Keratinocyte (primary cell): ENCODE data around the gene BBS1. TPM values are rescaled to one million over a fixed set of nuclear protein-coding genes. Genes with fewer than 3 reads are reported as not detected.

Source experiments
- DNase-seq: peaks from one replicate; pipeline ENCODE4 v3.0.0-alpha.2; 2011; ENCODE audit warnings: low read depth, missing footprints, low spot score
- FAIRE-seq: peaks from 2 replicates; lab custom pipeline; 2011; peaks lifted over from hg19 to GRCh38; lab: Jason Lieb, UNC
- H2AFZ ChIP-seq: 2 replicates; pipeline ENCODE4 v1.6.0; 2012; ENCODE audit warnings: low read length, control low read depth, inconsistent platforms; ENCODE audit not compliant: control insufficient read depth
- H3K27ac ChIP-seq: 2 replicates; pipeline ENCODE4 v1.5.1; 2011; ENCODE audit warnings: low read length; ENCODE audit not compliant: control insufficient read depth, insufficient read depth
- H3K27me3 ChIP-seq: 3 replicates; pipeline ENCODE4 v1.6.0; 2011; ENCODE audit warnings: low read length; ENCODE audit not compliant: control insufficient read depth, insufficient read depth; ENCODE audit errors: extremely low read depth
- H3K36me3 ChIP-seq, 2 experiments: 2 replicates in 1 of 2; 3 replicates in 1 of 2; pipeline ENCODE4 v1.5.1; 2011; ENCODE audit warnings: low read length in 2 of 2, mild to moderate bottlenecking in 1 of 2; ENCODE audit not compliant: control insufficient read depth in 2 of 2, insufficient read depth in 2 of 2; ENCODE audit errors: extremely low read depth in 1 of 2
- H3K4me1 ChIP-seq: 3 replicates; pipeline ENCODE4 v1.5.1; 2011; ENCODE audit warnings: low read length; ENCODE audit not compliant: control insufficient read depth, insufficient read depth; ENCODE audit errors: extremely low read depth
- H3K4me2 ChIP-seq: 3 replicates; pipeline ENCODE4 v1.6.0; 2011; ENCODE audit warnings: low read depth, low read length; ENCODE audit not compliant: control insufficient read depth, insufficient read depth; ENCODE audit errors: extremely low read depth
- H3K4me3 ChIP-seq, 3 experiments: fragments of 200-600 bp in 1 of 3; sonication (generic) in 1 of 3; 2 replicates in 2 of 3; 3 replicates in 1 of 3; pipeline ENCODE4 v1.5.1; 2011 to 2016; ENCODE audit warnings: low read length in 3 of 3, mild to moderate bottlenecking in 3 of 3, control low read depth in 2 of 3, inconsistent platforms in 1 of 3, low read depth in 1 of 3, mixed read lengths in 1 of 3, mixed run types in 1 of 3, moderate library complexity in 1 of 3; ENCODE audit not compliant: control insufficient read depth in 2 of 3, insufficient read depth in 2 of 3; ENCODE audit errors: extremely low read depth in 1 of 3
- H3K79me2 ChIP-seq: 2 replicates; pipeline ENCODE4 v1.6.0; 2012; ENCODE audit warnings: low read length; ENCODE audit not compliant: control insufficient read depth, insufficient read depth
- H3K9ac ChIP-seq: 3 replicates; pipeline ENCODE4 v1.6.0; 2011; ENCODE audit warnings: low read length; ENCODE audit not compliant: control insufficient read depth, insufficient read depth; ENCODE audit errors: extremely low read depth
- H3K9me1 ChIP-seq: 3 replicates; pipeline ENCODE4 v1.6.0; 2011; ENCODE audit warnings: low read length; ENCODE audit not compliant: control insufficient read depth, insufficient read depth; ENCODE audit errors: extremely low read depth
- H3K9me3 ChIP-seq: 2 replicates; pipeline ENCODE4 v1.5.1; 2012; ENCODE audit warnings: low read depth, low read length; ENCODE audit not compliant: control insufficient read depth
- H4K20me1 ChIP-seq: 3 replicates; pipeline ENCODE4 v1.6.0; 2011; ENCODE audit warnings: low read length; ENCODE audit not compliant: control insufficient read depth, insufficient read depth; ENCODE audit errors: extremely low read depth
- EZH2 ChIP-seq: IDR thresholded peaks from one replicate; pipeline ENCODE4 v1.6.1; 2012; ENCODE audit warnings: inconsistent platforms, mild to moderate bottlenecking, low read length, moderate library complexity
- dilution Hi-C: fragments of 300-500 bp; cut with MboI; formaldehyde crosslinking; loops from one replicate; pipeline ENCODE4 v1.7.0; 2020; ENCODE audit warnings: low sequenced_read_pairs; ENCODE audit not compliant: extremely low pct_ligation_motif_present
- polyA plus RNA-seq, 5 experiments: library from polyadenylated mRNA; depleted of rRNA in 3 of 5; stranded (reverse) in 3 of 5; stranded (forward) in 1 of 5; unstranded in 1 of 5; fragments of >200 nt; gene quantifications; 1 replicate in 1 of 5; 2 replicates in 3 of 5; 3 replicates in 1 of 5; pipeline versions ENCODE4 v1.2.1 to v1.2.3, GENCODE V29; 2011 to 2012; ENCODE audit warnings: missing spikeins in 2 of 5, low read depth in 1 of 5, low replicate concordance in 1 of 5
- TF ChIP-seq, protein P1 (sequence below), 3 experiments: IDR thresholded peaks in 1 of 3; conservative IDR thresholded peaks in 1 of 3; optimal IDR thresholded peaks in 1 of 3; 2 replicates in 2 of 3; 3 replicates in 1 of 3; pipeline versions ENCODE3 to v1.5.1; 2011; ENCODE audit warnings: low read length in 3 of 3, mild to moderate bottlenecking in 3 of 3, moderate library complexity in 2 of 3, control low read depth in 1 of 3, inconsistent platforms in 1 of 3; ENCODE audit not compliant: insufficient read depth in 2 of 3; ENCODE audit errors: extremely low read depth in 1 of 3

Gene BBS1
- polyA plus RNA-seq, 1 donor (not counting 4 experiments of a cell fraction or from before 2014, with no cell fraction given) = 11.7 TPM

DNA sequence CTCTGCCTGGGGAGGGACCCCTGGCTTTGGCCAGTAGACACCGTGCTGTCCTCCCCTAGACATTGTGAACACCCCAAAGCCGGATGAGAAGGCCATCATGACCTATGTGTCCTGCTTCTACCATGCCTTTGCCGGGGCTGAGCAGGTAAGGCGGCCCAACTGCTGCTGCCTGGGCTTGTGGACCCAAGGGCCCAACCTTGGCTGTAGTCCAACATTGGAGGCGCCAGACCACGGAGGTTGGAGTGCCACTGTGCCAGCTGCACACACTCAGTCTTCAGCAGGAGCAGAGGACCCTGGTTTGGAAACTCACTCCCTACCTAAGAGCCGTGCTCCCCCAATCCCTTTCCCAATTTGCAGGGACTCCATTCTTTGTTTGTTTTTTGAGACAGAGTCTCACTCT, 45.7 kb downstream of the BBS1 start:
- Histone ChIP-seq H3K79me2 (no peaks in the 10 kb centered on the region), H3K36me3 (no peaks in the 10 kb centered on the region), H4K20me1 (no peaks in the 10 kb centered on the region), H3K9me3 (no peaks in the 10 kb centered on the region), H2AFZ (no peak overlapping the region), H3K27me3 (peaks cover 23% of the 10 kb centered on the region), H3K27ac (no peak overlapping the region), H3K4me2 (no peak overlapping the region), H3K9me1 (no peaks in the 10 kb centered on the region), H3K9ac (no peak overlapping the region), H3K4me1 (no peaks in the 10 kb centered on the region), H3K4me3 (no peak overlapping the region)
- no peak for TF ChIP-seq EZH2
- TF ChIP-seq, protein P1, sequence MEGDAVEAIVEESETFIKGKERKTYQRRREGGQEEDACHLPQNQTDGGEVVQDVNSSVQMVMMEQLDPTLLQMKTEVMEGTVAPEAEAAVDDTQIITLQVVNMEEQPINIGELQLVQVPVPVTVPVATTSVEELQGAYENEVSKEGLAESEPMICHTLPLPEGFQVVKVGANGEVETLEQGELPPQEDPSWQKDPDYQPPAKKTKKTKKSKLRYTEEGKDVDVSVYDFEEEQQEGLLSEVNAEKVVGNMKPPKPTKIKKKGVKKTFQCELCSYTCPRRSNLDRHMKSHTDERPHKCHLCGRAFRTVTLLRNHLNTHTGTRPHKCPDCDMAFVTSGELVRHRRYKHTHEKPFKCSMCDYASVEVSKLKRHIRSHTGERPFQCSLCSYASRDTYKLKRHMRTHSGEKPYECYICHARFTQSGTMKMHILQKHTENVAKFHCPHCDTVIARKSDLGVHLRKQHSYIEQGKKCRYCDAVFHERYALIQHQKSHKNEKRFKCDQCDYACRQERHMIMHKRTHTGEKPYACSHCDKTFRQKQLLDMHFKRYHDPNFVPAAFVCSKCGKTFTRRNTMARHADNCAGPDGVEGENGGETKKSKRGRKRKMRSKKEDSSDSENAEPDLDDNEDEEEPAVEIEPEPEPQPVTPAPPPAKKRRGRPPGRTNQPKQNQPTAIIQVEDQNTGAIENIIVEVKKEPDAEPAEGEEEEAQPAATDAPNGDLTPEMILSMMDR (optimal IDR thresholded peaks at IDR 0.05 in 1 of 3, IDR thresholded peaks at IDR 0.05 in 1 of 3, conservative IDR thresholded peaks at IDR 0.05 in 1 of 3; ENCODE audit: extremely low read depth in 1 of 3, insufficient read depth in 2 of 3, low read length in 3 of 3) = no peak
- dilution Hi-C loops = no loop called here
- FAIRE-seq (no peak), DNase-seq (no peak)

DNA sequence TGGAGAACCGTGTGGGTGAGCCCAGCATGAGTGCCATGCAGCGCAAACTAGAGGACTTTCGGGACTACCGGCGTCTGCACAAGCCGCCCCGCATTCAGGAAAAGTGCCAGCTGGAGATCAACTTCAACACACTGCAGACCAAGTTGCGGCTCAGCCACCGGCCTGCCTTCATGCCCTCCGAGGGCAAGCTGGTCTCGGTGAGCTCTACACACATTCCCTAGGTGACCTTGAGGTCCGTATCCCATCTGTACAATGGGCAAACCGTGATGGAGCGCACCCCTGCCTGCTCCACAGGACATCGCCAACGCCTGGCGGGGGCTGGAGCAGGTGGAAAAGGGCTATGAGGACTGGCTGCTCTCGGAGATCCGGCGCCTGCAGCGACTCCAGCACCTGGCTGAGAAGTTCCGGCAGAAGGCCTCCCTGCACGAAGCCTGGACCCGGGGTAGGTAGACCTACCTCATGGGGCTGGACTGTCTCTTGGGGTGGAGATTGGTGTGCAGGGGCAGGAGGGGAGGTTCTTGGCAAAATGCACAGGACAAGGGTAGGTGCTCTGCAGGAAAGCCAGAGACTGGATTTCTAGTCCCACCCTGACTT, 47.4 kb downstream of the BBS1 start:
- Histone ChIP-seq H3K4me2 (no peak overlapping the region), H3K4me1 (no peaks in the 10 kb centered on the region), H3K4me3 (no peak overlapping the region), H3K9ac (no peak overlapping the region), H2AFZ (no peak overlapping the region), H3K79me2 (no peaks in the 10 kb centered on the region), H3K27me3 (peaks cover 23% of the 10 kb centered on the region), H4K20me1 (no peaks in the 10 kb centered on the region), H3K9me1 (no peaks in the 10 kb centered on the region), H3K36me3 (no peaks in the 10 kb centered on the region), H3K27ac (no peak overlapping the region), H3K9me3 (no peaks in the 10 kb centered on the region)
- dilution Hi-C loops = no loop called here
- TF ChIP-seq EZH2 = no peak
- TF ChIP-seq, protein P1 (optimal IDR thresholded peaks at IDR 0.05 in 1 of 3, IDR thresholded peaks at IDR 0.05 in 1 of 3, conservative IDR thresholded peaks at IDR 0.05 in 1 of 3; ENCODE audit: extremely low read depth in 1 of 3, insufficient read depth in 2 of 3, low read length in 3 of 3) = no peak
- FAIRE-seq = no peak
- DNase-seq = no peak
